Keratinocyte (primary cell): ENCODE results near the gene MAN2C1. TPM values are rescaled to one million over a fixed set of nuclear protein-coding genes. Genes with fewer than 3 reads are reported as not detected.

Experiments
- DNase-seq: peaks from one replicate; pipeline ENCODE4 v3.0.0-alpha.2; 2011; ENCODE audit warnings: low read depth, missing footprints, low spot score
- FAIRE-seq: peaks from 2 replicates; lab custom pipeline; 2011; peaks lifted over from hg19 to GRCh38; lab: Jason Lieb, UNC
- H2AFZ ChIP-seq: 2 replicates; pipeline ENCODE4 v1.6.0; 2012; ENCODE audit warnings: low read length, control low read depth, inconsistent platforms; ENCODE audit not compliant: control insufficient read depth
- H3K27ac ChIP-seq: 2 replicates; pipeline ENCODE4 v1.5.1; 2011; ENCODE audit warnings: low read length; ENCODE audit not compliant: control insufficient read depth, insufficient read depth
- H3K27me3 ChIP-seq: 3 replicates; pipeline ENCODE4 v1.6.0; 2011; ENCODE audit warnings: low read length; ENCODE audit not compliant: control insufficient read depth, insufficient read depth; ENCODE audit errors: extremely low read depth
- H3K36me3 ChIP-seq, 2 experiments: 2 replicates in 1 of 2; 3 replicates in 1 of 2; pipeline ENCODE4 v1.5.1; 2011; ENCODE audit warnings: low read length in 2 of 2, mild to moderate bottlenecking in 1 of 2; ENCODE audit not compliant: control insufficient read depth in 2 of 2, insufficient read depth in 2 of 2; ENCODE audit errors: extremely low read depth in 1 of 2
- H3K4me1 ChIP-seq: 3 replicates; pipeline ENCODE4 v1.5.1; 2011; ENCODE audit warnings: low read length; ENCODE audit not compliant: control insufficient read depth, insufficient read depth; ENCODE audit errors: extremely low read depth
- H3K4me2 ChIP-seq: 3 replicates; pipeline ENCODE4 v1.6.0; 2011; ENCODE audit warnings: low read depth, low read length; ENCODE audit not compliant: control insufficient read depth, insufficient read depth; ENCODE audit errors: extremely low read depth
- H3K4me3 ChIP-seq, 3 experiments: fragments of 200-600 bp in 1 of 3; sonication (generic) in 1 of 3; 2 replicates in 2 of 3; 3 replicates in 1 of 3; pipeline ENCODE4 v1.5.1; 2011 to 2016; ENCODE audit warnings: low read length in 3 of 3, mild to moderate bottlenecking in 3 of 3, control low read depth in 2 of 3, inconsistent platforms in 1 of 3, low read depth in 1 of 3, mixed read lengths in 1 of 3, mixed run types in 1 of 3, moderate library complexity in 1 of 3; ENCODE audit not compliant: control insufficient read depth in 2 of 3, insufficient read depth in 2 of 3; ENCODE audit errors: extremely low read depth in 1 of 3
- H3K79me2 ChIP-seq: 2 replicates; pipeline ENCODE4 v1.6.0; 2012; ENCODE audit warnings: low read length; ENCODE audit not compliant: control insufficient read depth, insufficient read depth
- H3K9ac ChIP-seq: 3 replicates; pipeline ENCODE4 v1.6.0; 2011; ENCODE audit warnings: low read length; ENCODE audit not compliant: control insufficient read depth, insufficient read depth; ENCODE audit errors: extremely low read depth
- H3K9me1 ChIP-seq: 3 replicates; pipeline ENCODE4 v1.6.0; 2011; ENCODE audit warnings: low read length; ENCODE audit not compliant: control insufficient read depth, insufficient read depth; ENCODE audit errors: extremely low read depth
- H3K9me3 ChIP-seq: 2 replicates; pipeline ENCODE4 v1.5.1; 2012; ENCODE audit warnings: low read depth, low read length; ENCODE audit not compliant: control insufficient read depth
- H4K20me1 ChIP-seq: 3 replicates; pipeline ENCODE4 v1.6.0; 2011; ENCODE audit warnings: low read length; ENCODE audit not compliant: control insufficient read depth, insufficient read depth; ENCODE audit errors: extremely low read depth
- CTCF ChIP-seq, 3 experiments: IDR thresholded peaks in 1 of 3; conservative IDR thresholded peaks in 1 of 3; optimal IDR thresholded peaks in 1 of 3; 2 replicates in 2 of 3; 3 replicates in 1 of 3; pipeline versions ENCODE3 to v1.5.1; 2011; ENCODE audit warnings: low read length in 3 of 3, mild to moderate bottlenecking in 3 of 3, moderate library complexity in 2 of 3, control low read depth in 1 of 3, inconsistent platforms in 1 of 3; ENCODE audit not compliant: insufficient read depth in 2 of 3; ENCODE audit errors: extremely low read depth in 1 of 3
- EZH2 ChIP-seq: IDR thresholded peaks from one replicate; pipeline ENCODE4 v1.6.1; 2012; ENCODE audit warnings: inconsistent platforms, mild to moderate bottlenecking, low read length, moderate library complexity
- dilution Hi-C: fragments of 300-500 bp; cut with MboI; formaldehyde crosslinking; loops from one replicate; pipeline ENCODE4 v1.7.0; 2020; ENCODE audit warnings: low sequenced_read_pairs; ENCODE audit not compliant: extremely low pct_ligation_motif_present
- polyA plus RNA-seq, 5 experiments: library from polyadenylated mRNA; depleted of rRNA in 3 of 5; stranded (reverse) in 3 of 5; stranded (forward) in 1 of 5; unstranded in 1 of 5; fragments of >200 nt; gene quantifications; 1 replicate in 1 of 5; 2 replicates in 3 of 5; 3 replicates in 1 of 5; pipeline versions ENCODE4 v1.2.1 to v1.2.3, GENCODE V29; 2011 to 2012; ENCODE audit warnings: missing spikeins in 2 of 5, low read depth in 1 of 5, low replicate concordance in 1 of 5

MAN2C1 gene
- polyA plus RNA-seq, 1 donor (not counting 4 experiments of a cell fraction or from before 2014, with no cell fraction given), result 35.4 TPM

GRCh38 chr15:75329571-75329970 lies 38.8 kb downstream of the MAN2C1 start:
- Histone ChIP-seq H3K9me3 (no peaks in the 10 kb centered on the region), H3K79me2 (no peaks in the 10 kb centered on the region), H3K27ac (no peak overlapping the region), H3K9ac (no peak overlapping the region), H2AFZ (no peak overlapping the region), H3K9me1 (no peaks in the 10 kb centered on the region), H3K4me3 (no peak overlapping the region), H3K4me1 (no peaks in the 10 kb centered on the region), H4K20me1 (no peaks in the 10 kb centered on the region), H3K4me2 (no peak overlapping the region), H3K27me3 (no peaks in the 10 kb centered on the region), H3K36me3 (no peaks in the 10 kb centered on the region)
- TF ChIP-seq CTCF (optimal IDR thresholded peaks at IDR 0.05 in 1 of 3, IDR thresholded peaks at IDR 0.05 in 1 of 3, conservative IDR thresholded peaks at IDR 0.05 in 1 of 3; ENCODE audit: extremely low read depth in 1 of 3, insufficient read depth in 2 of 3, low read length in 3 of 3), result no peak
- no peak for TF ChIP-seq EZH2
- FAIRE-seq (no peak), DNase-seq (no peak)
- dilution Hi-C loops, result no loop called here

- FAIRE-seq (no peak), DNase-seq (no peak)
- Histone ChIP-seq H3K79me2 (no peaks in the 10 kb centered on the region), H3K9me1 (no peaks in the 10 kb centered on the region), H3K9ac (no peak overlapping the region), H3K4me3 (no peak overlapping the region), H4K20me1 (no peaks in the 10 kb centered on the region), H3K36me3 (no peaks in the 10 kb centered on the region), H3K9me3 (no peaks in the 10 kb centered on the region), H3K4me2 (no peak overlapping the region), H3K27ac (no peak overlapping the region), H3K27me3 (no peaks in the 10 kb centered on the region), H3K4me1 (no peaks in the 10 kb centered on the region), H2AFZ (no peak overlapping the region)
- dilution Hi-C loops, result no loop called here
- no peak for TF ChIP-seq EZH2
- TF ChIP-seq CTCF (optimal IDR thresholded peaks at IDR 0.05 in 1 of 3, IDR thresholded peaks at IDR 0.05 in 1 of 3, conservative IDR thresholded peaks at IDR 0.05 in 1 of 3; ENCODE audit: extremely low read depth in 1 of 3, insufficient read depth in 2 of 3, low read length in 3 of 3), result no peak
These were observed 39.7 kb downstream of the MAN2C1 start for GRCh38 chr15:75328493-75329314.
